ENCODE measurements around the gene TOR2A. TPM values are rescaled to one million over a fixed set of nuclear protein-coding genes. Genes with fewer than 3 reads are reported as not detected.

TOR2A gene
- total and polyA plus RNA-seq, 2 donors (not counting 3 experiments of a cell fraction or from before 2014, with no cell fraction given), result 19.3 to 23.9 TPM

- TF ChIP-seq CTCF (IDR thresholded peaks at IDR 0.05; ENCODE audit: extremely low read depth in 1 of 2, insufficient read depth in 1 of 2, low read depth in 1 of 2, low read length in 2 of 2) (no peak), POLR2A (IDR thresholded peaks at IDR 0.05; ENCODE audit: low read depth, low read length) (no peak), GATA2 (IDR thresholded peaks at IDR 0.05; ENCODE audit: insufficient read depth, insufficient read length, low read depth, low read length) (no peak), JUN (IDR thresholded peaks at IDR 0.05; ENCODE audit: borderline replicate concordance, insufficient read depth, insufficient read length, low read depth) (no peak)
- dilution Hi-C loops (cut with MboI; ENCODE audit: extremely low pct_ligation_motif_present, low sequenced_read_pairs), result no loop called here
- CTCF ChIA-PET, result interaction anchor here (1.6 kb wide), 1 partner anchor 138 kb away, joined by 3 read pairs; no protein-coding TSS in a partner anchor
Measured at GRCh38 chr9:127726871-127727270, 8.2 kb downstream of the TOR2A start.

GRCh38 chr9:127724012-127724411 is 11.1 kb downstream of the TOR2A start:
- H3K9me3 ChIP-seq (replicated peaks; ENCODE audit: control insufficient read depth, insufficient read depth, low read length), result no peaks in the 10 kb centered on the region
- POLR2A ChIA-PET, result no interaction called here
- H4K20me1 ChIP-seq (replicated peaks; ENCODE audit: control insufficient read depth, extremely low read depth, insufficient read depth, low read length), result no peaks in the 10 kb centered on the region
- no peak overlapping the region for H3K27ac ChIP-seq (ENCODE audit: insufficient read depth, low read depth, low read length)
- H2AFZ ChIP-seq (ENCODE audit: low read depth, low read length), result no peak overlapping the region
- dilution Hi-C loops (cut with MboI; ENCODE audit: extremely low pct_ligation_motif_present, low sequenced_read_pairs), result no loop called here
- no peak for TF ChIP-seq MYC (IDR thresholded peaks at IDR 0.05; ENCODE audit: low read depth, low read length)
- TF ChIP-seq CTCF (IDR thresholded peaks at IDR 0.05; ENCODE audit: extremely low read depth in 1 of 2, insufficient read depth in 1 of 2, low read depth in 1 of 2, low read length in 2 of 2), result no peak
- no peak for TF ChIP-seq POLR2A (IDR thresholded peaks at IDR 0.05; ENCODE audit: low read depth, low read length)
- no peak for TF ChIP-seq EZH2 (IDR thresholded peaks at IDR 0.05; ENCODE audit: borderline replicate concordance, low read depth, low read length, severe bottlenecking)
- no peak for TF ChIP-seq JUN (IDR thresholded peaks at IDR 0.05; ENCODE audit: borderline replicate concordance, insufficient read depth, insufficient read length, low read depth)
- TF ChIP-seq FOS (IDR thresholded peaks at IDR 0.05; ENCODE audit: borderline replicate concordance, insufficient read depth, low read length), result no peak
- TF ChIP-seq POLR2AphosphoS5 (IDR thresholded peaks at IDR 0.05; ENCODE audit: insufficient read depth, low read depth, low read length), result no peak
- no peak for TF ChIP-seq GATA2 (IDR thresholded peaks at IDR 0.05; ENCODE audit: insufficient read depth, insufficient read length, low read depth, low read length)
- no peak for TF ChIP-seq MAX (IDR thresholded peaks at IDR 0.05; ENCODE audit: insufficient read depth, insufficient read length)
- intact Hi-C loops (cut with micrococcal nuclease), result no loop called here
- no peak for DNase-seq (ENCODE audit: low read depth, low spot score)
- H3K4me2 ChIP-seq (ENCODE audit: insufficient read depth, low read length), result no peak overlapping the region
- no peak overlapping the region for H3K9ac ChIP-seq (replicated peaks; ENCODE audit: extremely low read depth, insufficient read depth, low read length)
- H3K9me1 ChIP-seq (replicated peaks; ENCODE audit: control insufficient read depth, extremely low read depth, insufficient read depth, low read length), result no peaks in the 10 kb centered on the region
- CTCF ChIA-PET, result interaction anchor here (1.2 to 2.7 kb wide), 2 partner anchors 11 kb away, joined by 3 to 12 read pairs; partner anchors contain the start of gene TOR2A
- no peaks in the 10 kb centered on the region for H3K36me3 ChIP-seq (ENCODE audit: control insufficient read depth in 2 of 2, extremely low read depth in 1 of 2, insufficient read depth in 2 of 2, low read length in 2 of 2)
- H3K4me1 ChIP-seq (ENCODE audit: control insufficient read depth, extremely low read depth, insufficient read depth, low read length), result no peaks in the 10 kb centered on the region
- no TSS peak for BruUV-seq (replicated peaks)
- H3K4me3 ChIP-seq (replicated peaks in 1 of 3; ENCODE audit: insufficient read depth in 1 of 3, low read depth in 1 of 3, low read length in 3 of 3), result no peak overlapping the region
- FAIRE-seq, result no peak
- H3K27me3 ChIP-seq (ENCODE audit: control insufficient read depth in 2 of 2, insufficient read depth in 2 of 2, low read length in 2 of 2), result no peaks in the 10 kb centered on the region
- H3K79me2 ChIP-seq (ENCODE audit: control insufficient read depth, insufficient read depth, low read length), result no peaks in the 10 kb centered on the region

More at GRCh38 chr9:127726871-127727270, 8.2 kb downstream of the TOR2A start:
- no peak for DNase-seq (ENCODE audit: low read depth, low spot score)
- no peak overlapping the region for H3K9ac ChIP-seq (replicated peaks; ENCODE audit: extremely low read depth, insufficient read depth, low read length)
- peaks cover 0 to 4% of the 10 kb centered on the region in 2 experiments for H3K36me3 ChIP-seq (ENCODE audit: control insufficient read depth in 2 of 2, extremely low read depth in 1 of 2, insufficient read depth in 2 of 2, low read length in 2 of 2)
- H3K4me2 ChIP-seq (ENCODE audit: insufficient read depth, low read length), result no peak overlapping the region
- no peak for FAIRE-seq
- no TSS peak for BruUV-seq (replicated peaks)
- H3K27ac ChIP-seq (ENCODE audit: insufficient read depth, low read depth, low read length), result no peak overlapping the region
- no peaks in the 10 kb centered on the region for H3K9me3 ChIP-seq (replicated peaks; ENCODE audit: control insufficient read depth, insufficient read depth, low read length)
- H2AFZ ChIP-seq (ENCODE audit: low read depth, low read length), result no peak overlapping the region
- H3K4me3 ChIP-seq (replicated peaks in 1 of 3; ENCODE audit: insufficient read depth in 1 of 3, low read depth in 1 of 3, low read length in 3 of 3), result no peak overlapping the region
- intact Hi-C loops (cut with micrococcal nuclease), result no loop called here
- no peaks in the 10 kb centered on the region for H3K9me1 ChIP-seq (replicated peaks; ENCODE audit: control insufficient read depth, extremely low read depth, insufficient read depth, low read length)
- no peaks in the 10 kb centered on the region for H3K4me1 ChIP-seq (ENCODE audit: control insufficient read depth, extremely low read depth, insufficient read depth, low read length)
- POLR2A ChIA-PET, result interaction anchor here (0.6 kb wide), 1 partner anchor 37 kb away, joined by 3 read pairs; no protein-coding TSS in a partner anchor
- H3K27me3 ChIP-seq (ENCODE audit: control insufficient read depth in 2 of 2, insufficient read depth in 2 of 2, low read length in 2 of 2), result no peaks in the 10 kb centered on the region
- no peaks in the 10 kb centered on the region for H4K20me1 ChIP-seq (replicated peaks; ENCODE audit: control insufficient read depth, extremely low read depth, insufficient read depth, low read length)
- no peaks in the 10 kb centered on the region for H3K79me2 ChIP-seq (ENCODE audit: control insufficient read depth, insufficient read depth, low read length)

All from endothelial cell of umbilical vein (primary cell).